ENCODE measurements around the gene BRD4. TPM values are rescaled to one million over a fixed set of nuclear protein-coding genes. Genes with fewer than 3 reads are reported as not detected.

The BRD4 gene
- total and polyA plus RNA-seq, 2 donors from 2014 or later = 14.3 to 107 TPM

- TF ChIP-seq, protein P1, sequence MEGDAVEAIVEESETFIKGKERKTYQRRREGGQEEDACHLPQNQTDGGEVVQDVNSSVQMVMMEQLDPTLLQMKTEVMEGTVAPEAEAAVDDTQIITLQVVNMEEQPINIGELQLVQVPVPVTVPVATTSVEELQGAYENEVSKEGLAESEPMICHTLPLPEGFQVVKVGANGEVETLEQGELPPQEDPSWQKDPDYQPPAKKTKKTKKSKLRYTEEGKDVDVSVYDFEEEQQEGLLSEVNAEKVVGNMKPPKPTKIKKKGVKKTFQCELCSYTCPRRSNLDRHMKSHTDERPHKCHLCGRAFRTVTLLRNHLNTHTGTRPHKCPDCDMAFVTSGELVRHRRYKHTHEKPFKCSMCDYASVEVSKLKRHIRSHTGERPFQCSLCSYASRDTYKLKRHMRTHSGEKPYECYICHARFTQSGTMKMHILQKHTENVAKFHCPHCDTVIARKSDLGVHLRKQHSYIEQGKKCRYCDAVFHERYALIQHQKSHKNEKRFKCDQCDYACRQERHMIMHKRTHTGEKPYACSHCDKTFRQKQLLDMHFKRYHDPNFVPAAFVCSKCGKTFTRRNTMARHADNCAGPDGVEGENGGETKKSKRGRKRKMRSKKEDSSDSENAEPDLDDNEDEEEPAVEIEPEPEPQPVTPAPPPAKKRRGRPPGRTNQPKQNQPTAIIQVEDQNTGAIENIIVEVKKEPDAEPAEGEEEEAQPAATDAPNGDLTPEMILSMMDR (IDR thresholded peaks at IDR 0.05; ENCODE audit: borderline replicate concordance, extremely low read depth, insufficient read depth) = no peak
- no peak for FAIRE-seq
- Histone ChIP-seq H3K4me3 (ENCODE audit: low read length in 3 of 3) (no peak overlapping the region), H3K9ac (ENCODE audit: low read length in 3 of 3) (no peak overlapping the region), H3K27ac (ENCODE audit: low read depth in 2 of 2, low read length in 2 of 2) (no peak overlapping the region), H3K9me3 (ENCODE audit: control insufficient read depth in 2 of 3, insufficient read depth in 1 of 3, low read length in 3 of 3) (no peaks in the 10 kb centered on the region), H3K27me3 (ENCODE audit: control insufficient read depth, insufficient read depth, low read length) (no peaks in the 10 kb centered on the region), H3K4me1 (ENCODE audit: control insufficient read depth in 2 of 3, insufficient read depth in 2 of 3, low read depth in 1 of 3, low read length in 3 of 3) (peaks cover 7 to 54% (median 42%) of the 10 kb centered on the region in 3 donors), H3K36me3 (ENCODE audit: control insufficient read depth in 2 of 3, insufficient read depth in 3 of 3, low read length in 3 of 3) (no peaks in the 10 kb centered on the region)
- DNase-seq = no peak
- intact Hi-C loops (cut with DNase I) = no loop called here
These were observed 38.4 kb downstream of the BRD4 start for GRCh38 chr19:15293781-15294491.

DNA sequence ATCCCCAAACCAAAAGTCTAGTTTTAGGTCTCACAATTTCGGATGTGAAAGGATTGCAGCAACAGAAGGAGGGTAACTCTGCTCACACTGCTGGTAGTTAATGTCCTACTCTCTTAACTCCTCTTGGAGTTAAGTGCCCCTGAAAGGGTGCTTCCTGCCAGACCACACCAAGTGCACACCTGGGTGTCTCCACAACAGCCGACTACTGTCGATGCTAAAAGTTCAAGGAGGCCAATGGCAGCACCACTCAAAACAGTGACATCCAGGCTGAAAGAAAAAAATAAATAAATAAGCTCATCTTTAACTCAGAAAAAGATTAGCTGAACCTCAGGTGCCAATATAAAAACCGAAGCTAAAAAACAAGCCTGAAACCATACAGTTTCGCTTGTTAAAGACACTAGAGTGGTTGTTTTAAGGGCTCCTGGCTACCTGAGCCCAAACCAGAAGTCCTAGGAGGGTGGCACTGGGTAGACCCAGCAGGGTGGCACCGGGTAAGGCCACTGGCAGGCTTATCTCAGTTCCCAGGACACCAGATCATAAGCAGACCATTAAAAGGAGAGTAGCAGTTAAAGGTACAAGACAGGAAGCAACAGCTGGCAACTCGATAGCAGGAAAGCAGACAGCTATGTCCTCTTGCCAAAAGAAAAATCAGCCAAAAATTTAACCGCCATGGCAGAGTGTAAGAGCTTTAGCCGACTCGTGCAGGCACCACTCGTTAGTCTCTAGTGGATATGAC, 39.3 kb downstream of the BRD4 start:
- Histone ChIP-seq H3K4me3 (ENCODE audit: low read length in 3 of 3) (no peak overlapping the region), H3K9me3 (ENCODE audit: control insufficient read depth in 2 of 3, insufficient read depth in 1 of 3, low read length in 3 of 3) (no peaks in the 10 kb centered on the region), H3K27ac (ENCODE audit: low read depth in 2 of 2, low read length in 2 of 2) (no peak overlapping the region), H3K27me3 (ENCODE audit: control insufficient read depth, insufficient read depth, low read length) (no peaks in the 10 kb centered on the region), H3K9ac (ENCODE audit: low read length in 3 of 3) (no peak overlapping the region), H3K4me1 (ENCODE audit: control insufficient read depth in 2 of 3, insufficient read depth in 2 of 3, low read depth in 1 of 3, low read length in 3 of 3) (peaks cover 7 to 59% (median 46%) of the 10 kb centered on the region in 3 donors), H3K36me3 (ENCODE audit: control insufficient read depth in 2 of 3, insufficient read depth in 3 of 3, low read length in 3 of 3) (no peaks in the 10 kb centered on the region)
- intact Hi-C loops (cut with DNase I) = no loop called here
- DNase-seq (no peak), FAIRE-seq (no peak)
- TF ChIP-seq, protein P1 (IDR thresholded peaks at IDR 0.05; ENCODE audit: borderline replicate concordance, extremely low read depth, insufficient read depth) = no peak

DNA sequence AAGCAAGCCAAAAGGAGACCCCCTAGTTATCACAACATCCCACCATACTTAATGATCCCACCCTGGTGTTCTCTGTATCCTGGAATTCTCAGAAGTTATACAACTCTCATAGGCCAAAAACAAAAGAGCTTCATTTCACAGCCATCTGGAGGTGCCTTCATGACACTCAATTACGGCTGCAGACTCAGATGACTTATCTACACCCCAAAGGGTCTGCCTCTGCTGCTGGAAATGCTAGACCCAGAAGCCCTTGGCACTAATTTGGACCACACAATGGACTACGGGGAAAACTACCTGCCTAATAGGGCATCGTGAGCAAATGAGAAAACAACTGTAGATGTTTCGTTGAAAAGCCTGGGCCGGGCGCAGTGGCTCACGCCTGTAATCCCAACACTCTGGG, 40.2 kb downstream of the BRD4 start:
- FAIRE-seq = no peak
- intact Hi-C loops (cut with DNase I) = no loop called here
- Histone ChIP-seq H3K9me3 (ENCODE audit: control insufficient read depth in 2 of 3, insufficient read depth in 1 of 3, low read length in 3 of 3) (no peaks in the 10 kb centered on the region), H3K4me3 (ENCODE audit: low read length in 3 of 3) (no peak overlapping the region), H3K9ac (ENCODE audit: low read length in 3 of 3) (no peak overlapping the region), H3K27me3 (ENCODE audit: control insufficient read depth, insufficient read depth, low read length) (no peaks in the 10 kb centered on the region), H3K4me1 (ENCODE audit: control insufficient read depth in 2 of 3, insufficient read depth in 2 of 3, low read depth in 1 of 3, low read length in 3 of 3) (peaks cover 3 to 56% (median 43%) of the 10 kb centered on the region in 3 donors), H3K36me3 (ENCODE audit: control insufficient read depth in 2 of 3, insufficient read depth in 3 of 3, low read length in 3 of 3) (no peaks in the 10 kb centered on the region), H3K27ac (ENCODE audit: low read depth in 2 of 2, low read length in 2 of 2) (no peak overlapping the region)
- no peak for DNase-seq
- TF ChIP-seq, protein P1 (IDR thresholded peaks at IDR 0.05; ENCODE audit: borderline replicate concordance, extremely low read depth, insufficient read depth) = no peak

All from kidney (tissue), 14 donors.